Fibroblast of the conjunctiva (primary cell): ENCODE measurements around the gene MAPK8IP2.

Experiments
- DNase-seq: peaks from one replicate; pipeline ENCODE4 v3.0.0-alpha.2; 2010; ENCODE audit warnings: low read depth

Gene MAPK8IP2

GRCh38 chr22:50575426-50575941 lies 25.1 kb upstream of the MAPK8IP2 start:
- DNase-seq = no peak

GRCh38 chr22:50576070-50576469 lies 24.5 kb upstream of the MAPK8IP2 start:
- DNase-seq = peak; percentile 12

DNA sequence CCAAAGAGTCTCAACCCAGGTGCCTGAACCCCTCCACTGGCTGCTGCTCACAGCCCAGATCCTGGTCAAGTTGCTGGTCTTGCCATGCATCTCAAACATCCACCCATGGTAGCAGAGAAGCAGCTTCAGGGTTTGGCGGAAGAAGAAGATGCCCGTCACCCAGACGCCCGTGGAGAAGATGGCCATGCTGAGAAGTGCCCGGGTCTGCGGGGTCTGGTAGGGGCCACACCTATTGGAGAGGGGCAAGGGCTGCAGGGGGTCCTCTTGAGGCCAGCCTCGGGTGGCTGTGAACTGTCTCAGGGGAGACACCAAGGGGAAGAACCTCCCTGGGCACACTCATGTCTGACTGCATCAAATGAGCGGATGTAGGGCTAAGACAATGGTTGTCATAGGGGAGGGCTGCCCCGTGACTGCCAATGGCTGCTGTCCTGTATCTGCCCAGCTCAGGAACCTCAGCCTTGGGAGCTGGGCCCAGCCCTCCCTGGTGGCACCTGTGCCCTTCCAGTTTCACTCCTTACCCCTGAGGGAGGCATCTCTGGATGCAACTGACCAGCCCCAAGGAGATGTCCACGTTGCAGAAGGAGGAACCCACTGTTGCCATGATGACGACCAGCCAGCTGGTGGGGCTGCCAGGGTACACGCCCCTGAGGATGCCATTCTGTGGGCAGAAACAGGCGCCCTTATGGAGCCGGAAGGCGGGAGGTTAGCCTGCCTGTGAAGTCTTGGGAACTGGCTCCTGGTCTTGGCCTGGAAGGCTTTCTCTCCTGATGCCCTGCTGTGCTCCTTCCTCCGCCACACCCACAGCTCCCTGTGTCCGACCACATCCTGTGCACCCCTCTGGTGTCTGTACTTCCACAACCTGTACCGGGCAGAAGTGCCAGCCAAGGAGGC lies 23.5 kb upstream of the MAPK8IP2 start:
- DNase-seq = no peak

- no peak for DNase-seq
Observed at GRCh38 chr22:50577697-50577986, 23.0 kb upstream of the MAPK8IP2 start.

- DNase-seq = no peak
Observed at GRCh38 chr22:50577987-50578775, 22.4 kb upstream of the MAPK8IP2 start, which contains the start of gene CPT1B. Gene CPT1B (minus strand): TSS chr22:50578427. CDS start chr22:50577915, 512 bp downstream.

GRCh38 chr22:50578776-50579310 lies 21.8 kb upstream of the MAPK8IP2 start:
- DNase-seq = no peak

DNA sequence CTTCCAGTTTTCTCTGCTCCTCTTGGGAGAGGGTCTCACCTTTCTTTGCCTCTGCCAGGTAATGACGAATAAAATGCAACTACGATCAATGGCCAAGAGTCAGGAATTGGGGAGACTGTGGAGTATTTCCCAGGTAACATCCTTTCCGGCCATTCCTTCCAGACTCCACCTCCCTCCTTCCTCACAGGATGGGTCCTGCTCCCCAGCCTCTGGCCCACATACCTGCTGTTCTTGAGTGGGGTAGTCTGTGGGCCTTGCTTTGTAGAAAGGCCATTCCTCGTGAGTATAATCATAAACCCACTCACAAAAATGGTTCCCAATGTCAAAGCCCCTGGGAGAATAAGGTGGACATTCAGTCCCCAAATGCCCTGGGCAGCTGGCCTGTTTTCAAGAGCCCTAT lies 20.8 kb upstream of the MAPK8IP2 start:
- DNase-seq = no peak

DNA sequence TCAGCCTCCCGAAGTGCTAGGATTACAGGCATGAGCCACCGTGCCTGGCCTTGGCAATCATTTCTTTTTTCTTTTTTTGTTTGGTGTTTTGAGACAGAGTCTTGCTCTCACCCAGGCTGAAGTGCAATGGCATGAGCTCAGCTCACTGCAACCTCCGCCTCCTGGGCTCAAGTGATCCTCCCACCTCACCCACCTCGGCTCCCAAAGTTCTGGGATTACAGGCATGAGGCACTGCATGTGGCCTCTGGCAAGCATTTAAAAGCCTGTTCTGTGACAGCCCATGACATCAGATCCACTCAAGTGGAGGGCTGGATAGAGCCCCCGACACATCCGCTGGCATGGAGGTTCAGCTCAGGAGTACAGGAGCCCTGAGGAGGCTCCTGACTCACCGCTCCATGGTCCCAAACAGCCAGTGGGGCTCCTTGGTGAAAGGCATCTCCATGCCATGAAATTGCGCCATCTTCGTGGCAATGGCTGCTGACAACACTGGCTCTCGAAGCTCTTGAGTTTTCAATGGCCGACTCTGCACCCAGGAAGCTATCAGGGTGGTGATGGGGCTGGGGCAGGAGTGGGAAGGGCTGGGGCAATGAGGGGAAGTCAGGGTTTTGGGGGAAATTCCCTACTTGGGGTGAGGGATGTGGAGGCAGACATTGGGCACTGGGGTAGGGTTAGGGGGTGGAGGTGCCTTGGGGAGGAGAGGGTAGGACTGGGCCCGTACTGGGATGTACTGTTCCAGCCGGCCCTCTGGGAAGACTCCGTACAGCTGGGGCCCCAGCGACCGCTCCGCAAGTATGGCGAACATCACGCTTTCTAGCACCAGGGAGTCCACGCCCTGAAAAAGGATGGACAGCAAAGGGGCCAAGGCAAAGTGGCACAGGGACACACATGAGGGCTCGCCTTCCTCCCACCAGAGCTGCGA lies 19.3 kb upstream of the MAPK8IP2 start:
- DNase-seq = no peak

DNA sequence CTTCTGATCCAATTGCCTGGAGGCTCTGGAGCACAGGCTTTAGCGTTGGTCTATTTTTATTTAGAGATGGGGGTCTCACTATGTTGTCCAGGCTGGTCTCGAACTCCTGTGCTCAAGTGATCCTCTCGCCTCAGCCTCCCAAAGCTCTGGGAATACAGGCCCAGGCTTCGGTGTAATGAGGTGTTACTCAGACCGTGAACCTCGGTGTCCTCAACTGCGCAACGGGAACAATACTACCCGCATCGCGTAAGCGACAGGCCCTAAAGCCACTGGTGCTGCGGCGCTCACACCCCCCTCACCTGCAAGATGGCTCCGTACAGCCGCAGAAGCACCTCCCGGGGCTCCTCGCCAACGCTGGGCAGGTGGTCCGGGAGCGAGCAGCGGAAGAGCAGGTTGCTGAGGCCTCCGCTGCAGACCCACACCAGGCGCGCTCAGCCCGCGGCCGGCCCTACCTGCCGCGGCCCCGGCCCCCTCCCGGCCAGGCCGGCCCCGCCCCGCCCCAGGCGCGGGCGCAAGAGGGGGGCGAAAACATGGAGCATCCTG lies 18.6 kb upstream of the MAPK8IP2 start:
- no peak for DNase-seq

- DNase-seq = peak; percentile 92
Observed at GRCh38 chr22:50582493-50583293, 17.9 kb upstream of the MAPK8IP2 start, which contains the start of gene CHKB. Gene CHKB (minus strand): TSS chr22:50582849. CDS start chr22:50582781, 68 bp downstream.

GRCh38 chr22:50583294-50583861 lies 17.2 kb upstream of the MAPK8IP2 start:
- DNase-seq = no peak

- no peak for DNase-seq
Observed at GRCh38 chr22:50584106-50585096, 16.2 kb upstream of the MAPK8IP2 start.

- DNase-seq = no peak
Observed at GRCh38 chr22:50585238-50585637, 15.4 kb upstream of the MAPK8IP2 start.

- DNase-seq = no peak
Observed at GRCh38 chr22:50585781-50586180, 14.8 kb upstream of the MAPK8IP2 start.

GRCh38 chr22:50586416-50586815 lies 14.2 kb upstream of the MAPK8IP2 start:
- no peak for DNase-seq

- no peak for DNase-seq
Observed at GRCh38 chr22:50587407-50587806, 13.2 kb upstream of the MAPK8IP2 start.

DNA sequence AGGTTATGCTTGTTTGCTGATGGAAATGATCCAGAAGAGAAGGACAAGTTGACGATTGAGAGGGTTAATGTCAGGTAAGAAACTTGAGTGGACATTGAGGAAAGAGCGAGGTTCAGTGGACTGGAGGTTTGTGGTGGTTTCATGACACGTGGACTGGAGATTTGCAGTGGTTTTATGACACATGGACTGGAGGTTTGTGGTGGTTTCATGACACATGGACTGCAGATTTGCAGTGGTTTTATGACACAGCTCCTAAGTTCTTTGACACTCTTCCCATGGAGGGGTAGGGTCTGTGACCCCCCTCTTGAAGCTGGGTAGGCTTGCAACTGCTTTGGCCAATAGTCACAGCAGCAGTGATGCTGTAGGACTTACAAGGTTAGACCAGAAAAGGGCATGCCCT lies 5.4 kb upstream of the MAPK8IP2 start:
- DNase-seq = no peak

GRCh38 chr22:50597097-50597496 lies 3.5 kb upstream of the MAPK8IP2 start:
- no peak for DNase-seq
